ENCODE results near the gene PNMA6F. TPM values are rescaled to one million over a fixed set of nuclear protein-coding genes. Genes with fewer than 3 reads are reported as not detected.

Gene PNMA6F
- total RNA-seq, 1 donor from 2014 or later = not detected

- Mint-ChIP-seq H3K27me3 (ENCODE audit: unreplicated experiment) (no peaks in the 10 kb centered on the region), H3K4me1 (ENCODE audit: unreplicated experiment) (no peaks in the 10 kb centered on the region), H3K36me3 (ENCODE audit: low read depth, unreplicated experiment) (no peaks in the 10 kb centered on the region), H3K27ac (ENCODE audit: unreplicated experiment) (no peak overlapping the region), H3K9me3 (ENCODE audit: unreplicated experiment) (no peaks in the 10 kb centered on the region), H3K4me3 (ENCODE audit: unreplicated experiment) (no peak overlapping the region)
- TF ChIP-seq CTCF (IDR thresholded peaks at IDR 0.05; ENCODE audit: unreplicated experiment) = no peak
- DNase-seq (ENCODE audit: low spot score) = no peak
Measured at GRCh38 chrX:153318811-153319210, 2.8 kb downstream of the PNMA6F start.

DNA sequence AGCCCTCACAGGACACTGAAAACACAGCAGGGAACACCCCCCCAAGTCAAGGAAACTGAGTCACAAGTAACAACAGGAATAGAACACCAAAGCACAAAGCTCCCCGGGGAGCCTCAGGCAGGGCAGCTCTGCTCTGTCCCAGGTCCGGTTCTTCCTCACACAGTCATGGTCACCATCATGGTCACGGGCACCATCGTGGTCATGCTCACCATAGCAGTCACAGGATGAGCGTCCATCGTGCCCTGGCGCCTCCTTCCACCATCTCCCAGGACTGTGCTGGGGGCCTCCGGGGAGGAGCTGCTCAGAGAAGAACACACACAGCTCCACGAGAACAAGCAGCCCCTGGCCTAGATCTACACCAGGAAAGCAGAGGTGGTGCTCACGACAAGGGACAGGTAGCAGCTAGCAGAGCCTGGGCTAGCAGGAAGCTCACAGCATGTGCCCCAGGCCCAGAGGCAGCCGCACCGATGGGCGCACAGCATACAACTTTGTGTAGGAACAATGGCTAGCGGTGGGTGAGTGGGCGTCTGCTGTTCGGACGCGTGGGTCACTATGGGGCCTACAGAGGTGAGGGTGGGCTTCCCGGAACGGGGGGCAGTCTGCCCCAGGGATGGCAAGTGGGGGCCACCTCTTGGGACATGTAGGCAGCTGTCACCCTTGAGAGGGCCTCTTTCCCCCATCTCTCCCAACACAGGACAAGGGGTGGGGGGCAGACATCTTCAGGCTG is 3.4 kb downstream of the PNMA6F start:
- Mint-ChIP-seq H3K4me3 (ENCODE audit: unreplicated experiment) (no peak overlapping the region), H3K9me3 (ENCODE audit: unreplicated experiment) (no peaks in the 10 kb centered on the region), H3K27ac (ENCODE audit: unreplicated experiment) (no peak overlapping the region), H3K4me1 (ENCODE audit: unreplicated experiment) (no peaks in the 10 kb centered on the region), H3K27me3 (ENCODE audit: unreplicated experiment) (no peaks in the 10 kb centered on the region), H3K36me3 (ENCODE audit: low read depth, unreplicated experiment) (no peaks in the 10 kb centered on the region)
- no peak for TF ChIP-seq CTCF (IDR thresholded peaks at IDR 0.05; ENCODE audit: unreplicated experiment)
- no peak for DNase-seq (ENCODE audit: low spot score)

DNA sequence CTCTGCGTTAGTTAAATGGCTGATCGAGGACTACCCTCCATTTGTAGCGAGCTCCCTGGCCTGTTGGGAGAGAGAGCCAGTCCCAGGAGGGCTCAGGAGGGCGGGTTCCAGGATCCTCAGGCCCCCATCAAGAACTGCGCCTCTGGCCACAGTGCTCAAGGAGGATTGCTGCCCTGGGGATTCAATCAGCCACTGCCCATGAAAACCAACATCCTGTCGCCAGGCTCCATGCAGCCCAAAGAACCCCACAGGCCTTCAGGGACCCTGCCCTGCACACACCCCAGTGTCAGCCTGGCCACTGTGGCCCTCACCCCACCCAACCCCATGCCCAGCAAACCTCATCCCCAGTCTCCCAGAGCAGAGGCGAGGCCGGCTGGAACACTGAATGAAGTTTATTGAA is 4.3 kb downstream of the PNMA6F start:
- no peak for TF ChIP-seq CTCF (IDR thresholded peaks at IDR 0.05; ENCODE audit: unreplicated experiment)
- Mint-ChIP-seq H3K27ac (ENCODE audit: unreplicated experiment) (no peak overlapping the region), H3K4me1 (ENCODE audit: unreplicated experiment) (no peaks in the 10 kb centered on the region), H3K27me3 (ENCODE audit: unreplicated experiment) (no peaks in the 10 kb centered on the region), H3K4me3 (ENCODE audit: unreplicated experiment) (no peak overlapping the region), H3K36me3 (ENCODE audit: low read depth, unreplicated experiment) (no peaks in the 10 kb centered on the region), H3K9me3 (ENCODE audit: unreplicated experiment) (no peaks in the 10 kb centered on the region)
- no peak for DNase-seq (ENCODE audit: low spot score)

DNA sequence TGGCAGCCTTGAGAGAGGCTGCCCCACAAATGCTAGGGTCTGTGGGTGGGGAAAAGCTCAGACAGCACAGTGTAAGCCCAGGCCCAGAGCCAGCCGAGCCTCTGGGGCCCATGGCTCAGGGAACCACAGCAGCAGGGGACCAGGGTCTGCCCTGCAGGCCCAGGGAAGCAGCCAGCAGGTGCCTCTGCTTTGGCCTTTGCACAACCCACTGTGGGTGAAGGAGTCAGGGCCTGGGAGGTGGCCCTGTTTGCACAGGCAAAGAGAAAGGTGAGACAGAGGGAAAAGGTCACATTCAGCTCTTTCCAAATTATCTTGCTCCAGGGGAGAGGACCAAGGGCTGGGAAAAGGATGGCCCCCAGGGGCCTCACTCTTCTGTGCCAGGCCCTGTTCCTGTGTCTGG is 8.7 kb downstream of the PNMA6F start:
- DNase-seq (ENCODE audit: low spot score) = no peak
- H3K4me1 Mint-ChIP-seq (ENCODE audit: unreplicated experiment) = no peaks in the 10 kb centered on the region
- H3K27me3 Mint-ChIP-seq (ENCODE audit: unreplicated experiment) = peaks cover 5% of the 10 kb centered on the region
- no peak for TF ChIP-seq CTCF (IDR thresholded peaks at IDR 0.05; ENCODE audit: unreplicated experiment)
- no peak overlapping the region for H3K27ac Mint-ChIP-seq (ENCODE audit: unreplicated experiment)
- H3K9me3 Mint-ChIP-seq (ENCODE audit: unreplicated experiment) = no peaks in the 10 kb centered on the region
- no peaks in the 10 kb centered on the region for H3K36me3 Mint-ChIP-seq (ENCODE audit: low read depth, unreplicated experiment)
- no peak overlapping the region for H3K4me3 Mint-ChIP-seq (ENCODE audit: unreplicated experiment)

GRCh38 chrX:153312041-153312440 is 9.5 kb downstream of the PNMA6F start:
- Mint-ChIP-seq H3K27me3 (ENCODE audit: unreplicated experiment) (peaks cover 5% of the 10 kb centered on the region), H3K4me1 (ENCODE audit: unreplicated experiment) (no peaks in the 10 kb centered on the region), H3K27ac (ENCODE audit: unreplicated experiment) (no peak overlapping the region), H3K36me3 (ENCODE audit: low read depth, unreplicated experiment) (no peaks in the 10 kb centered on the region), H3K9me3 (ENCODE audit: unreplicated experiment) (no peaks in the 10 kb centered on the region), H3K4me3 (ENCODE audit: unreplicated experiment) (no peak overlapping the region)
- no peak for DNase-seq (ENCODE audit: low spot score)
- no peak for TF ChIP-seq CTCF (IDR thresholded peaks at IDR 0.05; ENCODE audit: unreplicated experiment)

All from endothelial cell (in vitro differentiated cells).